Measurements from ENCODE around the gene TMEM45A. TPM values are rescaled to one million over a fixed set of nuclear protein-coding genes. Genes with fewer than 3 reads are reported as not detected.

The TMEM45A gene
- total RNA-seq, 1 donor from 2014 or later: 30.9 TPM

GRCh38 chr3:100621251-100621650 lies 128.8 kb downstream of the TMEM45A start:
- Histone ChIP-seq H3K27ac (no peak overlapping the region), H3K9me3 (no peaks in the 10 kb centered on the region), H3K4me1 (no peaks in the 10 kb centered on the region), H3K36me3 (no peaks in the 10 kb centered on the region), H3K4me3 (no peak overlapping the region), H3K27me3 (no peaks in the 10 kb centered on the region)
- no peak for TF ChIP-seq CTCF (IDR thresholded peaks at IDR 0.05)
- no peak for DNase-seq (ENCODE audit: low spot score in 2 of 2)
- intact Hi-C loops (cut with DNase I): no loop called here

Other genes starting within 250 kb of the TMEM45A start
- gene TBC1D23, start 231.6 kb upstream of the TMEM45A start, total RNA-seq: 56.9 TPM
- 5.3 TPM for gene NIT2, start 157.9 kb upstream of the TMEM45A start, total RNA-seq
- gene TOMM70, start 91.5 kb upstream of the TMEM45A start, total RNA-seq: 16.4 TPM
- gene LNP1, start 91.1 kb upstream of the TMEM45A start, total RNA-seq: 1.3 TPM
- gene ADGRG7, start 117.0 kb downstream of the TMEM45A start, total RNA-seq: not detected
- gene TFG, start 216.9 kb downstream of the TMEM45A start, total RNA-seq: 64.9 TPM